Peyer's patch (tissue), 4 donors: ENCODE measurements around the gene ACOX3. TPM values are rescaled to one million over a fixed set of nuclear protein-coding genes. Genes with fewer than 3 reads are reported as not detected.

Experiments used
- DNase-seq, 3 donors: peaks; one replicate each; pipeline ENCODE4 v3.0.0-alpha.2; 2017 to 2019
- H3K27ac ChIP-seq, 4 donors: fragments of 200-600 bp; sonication (generic); one replicate each; pipeline ENCODE4 v1.5.1; 2016 to 2019
- H3K27me3 ChIP-seq, 2 donors: fragments of 200-600 bp; sonication (generic); one replicate each; pipeline ENCODE4 v1.5.1; 2019
- H3K36me3 ChIP-seq, 3 donors: fragments of 200-600 bp; sonication (generic); one replicate each; pipeline ENCODE4 v1.5.1; 2016 to 2019
- H3K4me1 ChIP-seq, 4 donors: fragments of 200-600 bp; sonication (generic); one replicate each; pipeline ENCODE4 v1.5.1; 2016 to 2019
- H3K4me3 ChIP-seq, 4 donors: fragments of 200-600 bp; sonication (generic); 1 replicate in 3 of 4; 2 replicates in 1 of 4; pipeline ENCODE4 v1.5.1; 2016 to 2019; ENCODE audit warnings: mild to moderate bottlenecking in 1 of 4
- H3K9me3 ChIP-seq, 4 donors: fragments of 200-600 bp; sonication (generic); one replicate each; pipeline ENCODE4 v1.5.1; 2016 to 2019; ENCODE audit warnings: mild to moderate bottlenecking in 1 of 4
- POLR2A ChIP-seq, 2 donors: fragments of 450-650 bp; IDR thresholded peaks; one replicate each; pipeline ENCODE4 v1.5.1; 2017; ENCODE audit warnings: antibody characterized with exemption in 2 of 2, mild to moderate bottlenecking in 2 of 2, moderate library complexity in 2 of 2
- total RNA-seq, 4 donors: library from RNA; depleted of rRNA; stranded (reverse); fragments of >200 nt; gene quantifications; one replicate each; pipeline ENCODE4 v1.1.0, GENCODE V29; 2016
- TF ChIP-seq, protein P1 (sequence below), 6 experiments: fragments of 450-650 bp in 4 of 6; fragments of 200-600 bp in 2 of 6; sonication (generic) in 1 of 6; IDR thresholded peaks; one replicate each; pipeline ENCODE4 v1.5.1; 2017 to 2019; ENCODE audit warnings: antibody characterized with exemption in 6 of 6, mild to moderate bottlenecking in 3 of 6, moderate library complexity in 1 of 6

The ACOX3 gene
- total RNA-seq, 4 donors from 2014 or later = 17.2 to 95.7 (median 43.7) TPM

DNA sequence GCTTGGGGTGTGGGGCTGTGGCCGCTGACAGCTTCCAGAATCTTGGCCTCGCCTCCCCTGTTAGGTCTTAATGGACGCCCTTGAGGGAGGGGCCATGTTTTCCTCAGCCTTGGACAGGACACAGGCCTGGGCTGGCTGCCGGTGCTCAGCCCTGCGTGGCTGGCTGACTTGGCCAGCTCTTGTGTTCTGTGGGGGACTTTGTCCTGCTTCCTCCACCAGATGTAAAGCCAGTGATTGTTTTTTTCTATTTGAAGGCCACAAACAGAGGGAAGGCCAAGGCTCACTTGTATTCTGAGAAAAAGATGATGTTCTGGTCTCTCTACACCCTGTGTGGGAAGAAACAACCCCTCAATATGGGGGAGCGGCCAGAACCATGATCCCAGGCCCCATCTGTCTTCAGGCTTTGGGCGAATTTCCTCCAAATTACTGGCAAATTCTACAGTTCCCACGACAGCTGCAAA is 99.7 kb downstream of the ACOX3 start:
- no peak overlapping the region for H3K4me3 ChIP-seq
- peak in 1 of 3 donors; percentile 54 for DNase-seq
- H3K9me3 ChIP-seq = no peaks in the 10 kb centered on the region
- TF ChIP-seq POLR2A (IDR thresholded peaks at IDR 0.05) = no peak
- TF ChIP-seq, protein P1, sequence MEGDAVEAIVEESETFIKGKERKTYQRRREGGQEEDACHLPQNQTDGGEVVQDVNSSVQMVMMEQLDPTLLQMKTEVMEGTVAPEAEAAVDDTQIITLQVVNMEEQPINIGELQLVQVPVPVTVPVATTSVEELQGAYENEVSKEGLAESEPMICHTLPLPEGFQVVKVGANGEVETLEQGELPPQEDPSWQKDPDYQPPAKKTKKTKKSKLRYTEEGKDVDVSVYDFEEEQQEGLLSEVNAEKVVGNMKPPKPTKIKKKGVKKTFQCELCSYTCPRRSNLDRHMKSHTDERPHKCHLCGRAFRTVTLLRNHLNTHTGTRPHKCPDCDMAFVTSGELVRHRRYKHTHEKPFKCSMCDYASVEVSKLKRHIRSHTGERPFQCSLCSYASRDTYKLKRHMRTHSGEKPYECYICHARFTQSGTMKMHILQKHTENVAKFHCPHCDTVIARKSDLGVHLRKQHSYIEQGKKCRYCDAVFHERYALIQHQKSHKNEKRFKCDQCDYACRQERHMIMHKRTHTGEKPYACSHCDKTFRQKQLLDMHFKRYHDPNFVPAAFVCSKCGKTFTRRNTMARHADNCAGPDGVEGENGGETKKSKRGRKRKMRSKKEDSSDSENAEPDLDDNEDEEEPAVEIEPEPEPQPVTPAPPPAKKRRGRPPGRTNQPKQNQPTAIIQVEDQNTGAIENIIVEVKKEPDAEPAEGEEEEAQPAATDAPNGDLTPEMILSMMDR (IDR thresholded peaks at IDR 0.05) = no peak
- H3K36me3 ChIP-seq = no peaks in the 10 kb centered on the region
- peak overlapping the region in 3 of 4 donors; percentile 6 to 56 (median 29) for H3K27ac ChIP-seq
- no peaks in the 10 kb centered on the region for H3K27me3 ChIP-seq
- H3K4me1 ChIP-seq = no peaks in the 10 kb centered on the region

DNA sequence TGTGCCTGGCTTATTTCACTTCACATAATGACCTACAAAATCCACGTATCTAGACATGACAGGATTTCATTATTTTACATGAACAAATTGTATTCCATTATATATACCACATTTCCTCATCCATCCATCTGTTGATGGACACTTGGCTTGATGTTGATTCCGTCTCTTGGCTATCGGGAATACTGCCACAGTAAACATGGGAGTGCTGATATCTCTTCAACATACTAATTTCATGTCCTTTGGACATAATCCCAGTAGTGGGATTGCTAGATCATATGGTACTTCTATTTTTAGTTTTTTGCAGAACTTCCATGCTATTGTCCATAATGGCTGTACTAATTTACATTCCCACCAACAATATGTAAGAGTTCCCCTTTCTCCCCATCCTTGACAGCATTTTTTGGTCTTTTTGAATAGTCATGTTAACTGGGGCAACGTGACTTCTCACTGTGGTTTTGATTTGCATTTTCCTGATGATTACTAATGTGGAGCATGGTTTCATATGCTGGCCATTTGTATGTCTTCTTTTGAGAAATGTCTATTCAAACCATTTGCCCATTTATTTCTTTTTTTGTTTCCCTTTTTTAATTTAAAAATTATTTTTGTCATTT is 102.1 kb downstream of the ACOX3 start:
- DNase-seq = no peak
- H3K36me3 ChIP-seq = no peaks in the 10 kb centered on the region
- TF ChIP-seq, protein P1 (IDR thresholded peaks at IDR 0.05) = no peak
- TF ChIP-seq POLR2A (IDR thresholded peaks at IDR 0.05) = no peak
- H3K27ac ChIP-seq = no peak overlapping the region
- no peaks in the 10 kb centered on the region for H3K9me3 ChIP-seq
- no peaks in the 10 kb centered on the region for H3K4me1 ChIP-seq
- H3K4me3 ChIP-seq = no peak overlapping the region
- no peaks in the 10 kb centered on the region for H3K27me3 ChIP-seq

DNA sequence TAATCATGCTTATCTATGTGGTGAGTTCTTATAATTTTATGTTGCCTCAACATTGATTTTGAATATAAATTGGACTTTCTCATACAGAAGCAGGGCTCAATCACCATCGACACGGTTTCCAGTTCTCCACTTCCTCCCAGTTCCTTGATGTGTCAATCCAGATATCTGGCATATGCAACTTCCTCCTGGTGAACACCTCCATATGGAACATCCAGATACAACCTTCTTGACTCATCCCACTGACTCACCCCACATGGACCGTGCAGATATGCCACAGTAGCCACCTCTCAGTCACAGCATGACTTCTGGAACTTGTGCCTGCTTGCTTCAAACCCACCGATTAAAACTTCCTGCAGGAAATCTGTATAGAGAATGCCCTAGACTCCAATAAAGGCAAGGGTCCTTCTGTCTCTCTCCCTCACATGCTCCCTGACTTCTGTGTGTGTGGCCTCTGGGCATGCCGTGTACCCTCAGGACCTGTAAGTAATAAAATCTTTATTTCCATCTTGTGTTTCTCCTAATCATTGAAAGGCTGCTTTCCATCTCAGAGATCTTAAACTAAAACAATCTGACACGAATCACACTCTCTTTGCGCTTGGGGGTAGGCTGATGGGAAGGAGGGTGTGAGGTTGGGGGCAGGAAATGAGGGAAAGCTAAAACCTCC is 104.0 kb downstream of the ACOX3 start:
- Histone ChIP-seq H3K36me3 (no peaks in the 10 kb centered on the region), H3K4me3 (no peak overlapping the region), H3K27me3 (no peaks in the 10 kb centered on the region), H3K27ac (no peak overlapping the region), H3K9me3 (no peaks in the 10 kb centered on the region), H3K4me1 (no peaks in the 10 kb centered on the region)
- TF ChIP-seq POLR2A (IDR thresholded peaks at IDR 0.05) = no peak
- no peak for DNase-seq

DNA sequence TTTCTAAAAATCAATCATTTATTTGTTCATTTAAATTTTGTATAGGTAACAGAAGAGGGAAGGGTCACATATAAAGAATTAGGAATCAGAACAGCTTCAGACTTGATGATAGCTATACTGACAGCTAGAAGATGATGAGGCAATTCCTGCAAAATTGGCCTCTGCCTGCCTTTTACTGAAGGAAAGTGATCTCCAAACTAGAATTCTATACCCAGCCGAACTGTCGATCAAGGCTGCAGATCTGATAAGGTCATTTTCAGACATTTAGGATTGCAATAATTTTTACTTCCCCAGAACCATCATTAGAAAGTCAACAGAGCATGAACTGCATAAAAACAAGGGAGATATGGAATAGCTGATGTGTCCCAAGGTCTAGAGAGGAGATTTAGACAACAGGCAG is 104.7 kb downstream of the ACOX3 start:
- Histone ChIP-seq H3K27me3 (no peaks in the 10 kb centered on the region), H3K4me1 (no peaks in the 10 kb centered on the region), H3K36me3 (no peaks in the 10 kb centered on the region), H3K27ac (no peak overlapping the region), H3K4me3 (no peak overlapping the region), H3K9me3 (no peaks in the 10 kb centered on the region)
- TF ChIP-seq POLR2A (IDR thresholded peaks at IDR 0.05) = no peak
- TF ChIP-seq, protein P1 (IDR thresholded peaks at IDR 0.05) = no peak
- DNase-seq = no peak

DNA sequence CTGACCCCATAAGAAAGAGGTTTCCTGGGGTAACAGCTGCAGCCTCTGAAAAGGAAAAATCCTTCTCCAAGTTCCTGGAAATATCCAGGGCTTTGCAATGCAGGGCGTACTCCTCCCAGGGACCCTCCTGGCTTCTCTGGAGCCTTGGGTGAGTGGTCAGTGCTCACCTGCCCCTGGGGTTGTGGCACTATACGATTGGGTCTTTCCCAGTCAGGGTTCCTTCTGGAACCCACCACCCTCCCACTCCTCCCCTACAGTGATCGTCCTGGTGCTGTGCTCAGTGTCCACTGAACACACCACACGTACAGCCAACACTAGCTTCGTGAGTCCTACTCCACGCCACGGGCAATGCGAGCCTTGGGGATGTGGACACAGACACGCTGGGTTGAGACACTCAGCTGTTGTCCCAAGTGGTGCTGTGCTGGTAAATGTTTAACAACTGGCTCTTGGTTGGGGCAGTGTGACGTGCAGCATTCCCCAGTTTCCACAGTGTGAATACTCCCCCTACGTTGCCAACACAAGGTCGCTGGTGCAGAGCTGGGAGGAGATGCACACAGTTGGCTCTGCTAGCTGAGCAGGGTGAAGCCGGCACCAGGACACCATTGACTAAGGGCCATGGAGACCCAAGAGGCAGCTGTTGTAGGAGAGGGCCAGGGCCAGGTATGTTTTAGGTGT is 105.6 kb downstream of the ACOX3 start:
- H3K36me3 ChIP-seq = no peaks in the 10 kb centered on the region
- TF ChIP-seq POLR2A (IDR thresholded peaks at IDR 0.05) = no peak
- TF ChIP-seq, protein P1 (IDR thresholded peaks at IDR 0.05) = no peak
- no peaks in the 10 kb centered on the region for H3K27me3 ChIP-seq
- no peak overlapping the region for H3K4me3 ChIP-seq
- DNase-seq = peak in 1 of 3 donors; percentile 18
- no peaks in the 10 kb centered on the region for H3K9me3 ChIP-seq
- H3K27ac ChIP-seq = no peak overlapping the region
- no peaks in the 10 kb centered on the region for H3K4me1 ChIP-seq
